Stomach (tissue), 4 donors: Measurements from ENCODE around the gene LARP1.

Experiments
- CTCF ChIP-seq, 7 experiments: fragments of 450-650 bp in 4 of 7; fragments of 200-600 bp in 3 of 7; sonication (generic) in 3 of 7; IDR thresholded peaks; one replicate each; pipeline ENCODE4 v1.5.1; 2016 to 2019; ENCODE audit warnings: antibody characterized with exemption in 7 of 7, control low read depth in 2 of 7, mild to moderate bottlenecking in 1 of 7
- EP300 ChIP-seq: sonication (generic); formaldehyde crosslinking; IDR thresholded peaks from one replicate; pipeline ENCODE4 v1.6.1; 2017; ENCODE audit warnings: antibody characterized with exemption
- POLR2A ChIP-seq, 4 donors: fragments of 450-650 bp; IDR thresholded peaks; one replicate each; pipeline ENCODE4 v1.6.1; 2016; ENCODE audit warnings: antibody characterized with exemption in 4 of 4, control low read depth in 2 of 4, mild to moderate bottlenecking in 1 of 4, moderate library complexity in 1 of 4
- POLR2AphosphoS5 ChIP-seq, 3 donors: sonication (generic); formaldehyde crosslinking; IDR thresholded peaks; one replicate each; pipeline ENCODE4 v1.6.1; 2016; ENCODE audit warnings: antibody characterized with exemption in 3 of 3

GRCh38 chr5:154745349-154745748 lies 9.8 kb upstream of the LARP1 start:
- TF ChIP-seq CTCF (IDR thresholded peaks at IDR 0.05) (no peak), EP300 (no peak), POLR2A (IDR thresholded peaks at IDR 0.05) (no peak), POLR2AphosphoS5 (IDR thresholded peaks at IDR 0.05) (no peak)
